HG02970 (cell line): ENCODE results near the gene NIPAL1.

ENCODE experiments used
- ATAC-seq: cut with Tn5 transposase; IDR thresholded peaks from one replicate; pipeline ENCODE4 v1.9.1; 2021; ENCODE audit warnings: mild to moderate bottlenecking, moderate library complexity, moderate number of reproducible peaks; ENCODE audit not compliant: unreplicated experiment, low FRiP score

The NIPAL1 gene

DNA sequence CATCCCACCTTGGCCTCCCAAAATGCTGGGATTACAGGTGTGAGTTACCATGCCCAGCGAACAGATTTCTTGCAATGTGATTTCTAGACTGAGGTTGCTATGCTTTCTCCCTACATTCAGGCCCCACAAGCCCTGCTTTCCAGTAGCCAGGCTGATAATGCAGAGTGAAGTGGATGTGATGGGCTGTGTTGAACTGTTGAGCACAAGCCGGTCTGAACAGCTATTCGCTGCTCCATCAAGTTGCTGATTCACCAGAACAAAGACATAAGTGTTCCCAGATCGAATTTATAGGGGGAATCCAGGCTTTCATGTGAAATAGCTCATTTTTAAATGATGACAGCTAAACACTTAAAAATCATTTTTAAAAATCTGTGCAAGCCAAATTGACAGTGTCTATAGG lies 8.0 kb downstream of the NIPAL1 start:
- ATAC-seq, result no peak

DNA sequence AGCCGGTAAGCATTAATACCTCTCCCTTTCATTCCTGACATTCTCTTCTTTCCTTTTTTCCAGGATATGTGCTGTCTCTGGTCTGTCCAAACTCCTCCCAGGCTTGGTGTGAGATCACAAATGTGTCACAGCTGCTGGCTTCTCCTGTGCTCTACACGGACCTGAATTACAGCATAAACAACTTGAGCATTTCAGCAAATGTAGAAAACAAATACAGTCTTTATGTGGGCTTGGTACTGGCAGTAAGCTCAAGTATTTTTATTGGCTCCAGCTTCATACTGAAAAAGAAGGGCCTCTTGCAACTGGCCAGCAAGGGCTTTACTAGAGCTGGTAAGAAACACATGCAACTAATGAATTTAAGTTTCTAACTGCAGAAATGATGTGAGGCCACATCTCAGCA lies 8.4 kb downstream of the NIPAL1 start:
- ATAC-seq, result no peak

DNA sequence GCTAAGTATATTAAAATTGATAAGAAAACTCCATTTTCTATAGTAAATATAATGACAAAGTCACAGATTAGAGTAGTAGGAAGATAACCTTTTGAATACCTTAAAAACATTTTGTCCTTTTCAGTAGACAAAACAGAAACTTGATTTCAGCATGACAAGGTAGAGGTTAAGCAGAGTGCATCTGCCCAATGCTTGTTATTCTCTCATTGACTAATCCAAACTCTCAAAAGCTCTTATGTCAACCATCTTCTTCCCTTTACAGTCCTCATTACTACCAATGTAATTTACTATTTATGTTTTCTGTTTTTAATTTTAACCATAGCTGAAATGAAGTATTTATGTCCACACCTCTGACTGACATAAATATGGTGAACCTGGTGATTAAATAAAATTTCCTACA lies 11.1 kb downstream of the NIPAL1 start:
- ATAC-seq, result no peak

DNA sequence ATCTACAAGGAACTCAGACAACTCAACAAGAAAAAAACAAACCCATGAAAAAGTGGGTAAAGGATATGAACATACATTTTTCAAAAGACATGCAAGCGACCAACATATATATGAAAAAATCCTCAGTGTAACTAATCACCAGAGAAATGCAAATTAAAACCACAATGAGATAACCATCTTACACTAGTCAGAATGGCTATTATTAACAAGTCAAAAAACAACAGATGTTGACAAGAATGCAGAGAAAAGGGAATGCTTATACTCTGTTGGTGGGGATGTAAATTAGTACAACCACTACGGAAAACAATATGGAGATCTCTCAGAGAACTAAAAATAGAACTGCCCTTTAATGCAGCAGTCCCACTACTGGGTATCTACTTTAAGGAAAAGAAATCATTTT lies 12.1 kb downstream of the NIPAL1 start:
- no peak for ATAC-seq

DNA sequence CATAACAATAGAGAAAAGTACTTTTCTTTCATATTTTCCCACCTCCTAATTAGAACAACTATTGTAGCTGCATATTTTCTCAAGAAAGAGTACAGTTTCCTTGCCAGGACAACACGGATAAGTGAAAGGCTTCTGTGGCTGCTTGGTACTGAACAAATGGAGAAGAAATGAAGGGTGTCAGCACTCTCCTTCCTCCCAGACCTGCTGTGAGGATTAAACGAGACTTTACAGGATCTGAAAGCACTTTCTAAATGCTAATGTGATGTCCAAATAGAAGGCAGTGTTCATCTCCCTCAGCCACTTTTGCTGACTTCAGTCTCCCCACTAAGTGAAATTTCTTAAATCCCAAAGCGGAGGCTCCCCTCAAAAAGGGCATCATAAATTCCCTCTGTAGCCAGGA lies 13.9 kb downstream of the NIPAL1 start:
- no peak for ATAC-seq

DNA sequence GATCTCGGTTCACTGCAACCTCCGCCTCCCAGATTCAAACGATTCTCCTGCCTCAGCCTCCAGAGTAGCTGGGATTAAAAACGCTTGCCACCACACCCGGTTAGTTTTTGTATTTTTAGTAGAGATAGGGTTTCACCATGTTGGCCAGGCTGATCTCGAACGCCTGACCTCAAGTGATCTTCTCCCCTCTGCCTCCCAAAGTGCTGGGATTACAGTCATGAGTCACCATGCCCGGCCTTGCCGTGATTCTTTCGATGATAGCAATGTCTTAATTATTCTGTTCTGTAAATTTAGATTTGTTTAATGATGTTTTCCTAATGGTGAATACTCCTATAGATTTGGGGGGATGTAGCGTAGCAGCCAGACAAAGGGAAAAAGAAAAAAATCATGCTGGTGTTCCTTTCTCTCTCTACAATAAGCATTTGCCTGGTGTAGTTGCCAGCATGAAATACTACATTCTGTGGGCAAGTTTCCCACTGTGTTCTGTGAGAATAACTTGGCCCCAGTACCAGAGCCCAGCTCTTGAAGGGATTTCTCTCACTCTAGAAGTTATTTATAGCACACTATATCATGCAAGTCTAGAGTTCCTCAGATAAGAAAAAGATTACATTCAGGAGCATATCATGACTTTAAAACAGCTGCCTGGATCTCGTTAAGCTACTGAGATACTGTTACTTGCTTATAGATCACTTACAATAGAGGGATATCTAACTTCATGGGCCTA lies 15.4 kb downstream of the NIPAL1 start:
- no peak for ATAC-seq

DNA sequence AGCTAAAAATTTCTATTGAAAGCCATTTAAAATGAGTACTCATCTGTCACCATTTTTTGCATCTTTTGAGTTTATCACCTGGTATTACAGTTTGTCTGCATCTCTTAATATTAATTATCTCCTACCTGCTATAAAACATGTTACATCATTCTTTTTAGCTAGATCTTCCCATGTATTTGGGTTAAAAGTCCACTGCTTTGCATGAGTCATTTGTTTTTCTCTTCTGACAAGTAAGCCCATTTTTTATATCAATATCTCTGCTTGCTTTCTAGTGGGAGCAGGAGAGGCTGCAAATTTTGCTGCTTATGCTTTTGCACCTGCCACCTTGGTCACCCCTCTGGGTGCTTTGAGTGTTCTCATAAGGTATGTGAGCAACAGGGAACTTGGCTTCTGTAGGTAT lies 16.1 kb downstream of the NIPAL1 start:
- no peak for ATAC-seq

DNA sequence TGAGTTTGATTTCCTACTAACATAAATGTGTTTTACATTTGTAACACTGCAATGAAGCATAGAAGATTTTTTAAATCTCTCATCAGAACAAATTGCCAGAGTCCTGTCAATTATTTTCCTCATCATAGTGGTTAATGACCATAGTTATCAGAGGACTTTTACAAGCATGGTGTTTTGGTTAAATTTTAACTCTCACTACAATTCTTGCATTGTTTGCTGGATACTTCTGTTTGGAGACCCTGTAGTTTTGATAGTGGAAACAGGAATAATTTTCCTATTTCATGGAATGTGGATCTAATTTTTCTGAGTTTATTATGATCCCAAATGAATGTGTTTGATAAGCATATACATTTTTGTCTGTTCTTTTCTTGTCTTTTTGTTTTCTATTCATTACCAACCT lies 16.8 kb downstream of the NIPAL1 start:
- ATAC-seq, result no peak

DNA sequence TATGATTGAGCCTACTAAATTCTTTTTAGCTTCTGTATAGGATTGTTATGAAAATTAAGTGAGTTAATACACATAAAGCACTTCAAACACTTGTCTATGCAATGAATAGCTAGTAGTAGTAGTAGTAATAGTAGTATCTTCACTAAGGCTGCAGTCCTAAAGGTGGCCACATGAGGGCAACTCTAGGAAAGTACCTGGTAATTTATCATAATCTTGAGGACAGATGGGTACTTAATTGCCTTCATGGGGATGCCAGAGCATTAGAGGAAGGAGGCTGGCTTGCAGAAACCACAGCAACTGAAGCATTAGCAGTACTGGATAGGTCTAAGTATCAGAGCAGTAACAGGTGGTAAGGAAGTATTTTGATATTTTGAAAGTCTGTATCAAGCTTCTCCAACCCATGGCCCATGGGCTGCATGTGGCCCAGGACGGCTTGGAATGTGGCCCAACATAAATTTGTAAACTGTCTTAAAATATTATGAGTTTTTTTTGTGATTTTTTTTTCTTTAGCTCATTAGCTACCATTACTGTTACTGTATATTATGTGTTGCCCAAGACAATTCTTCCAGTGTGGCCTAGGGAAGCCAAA lies 17.3 kb downstream of the NIPAL1 start:
- no peak for ATAC-seq

DNA sequence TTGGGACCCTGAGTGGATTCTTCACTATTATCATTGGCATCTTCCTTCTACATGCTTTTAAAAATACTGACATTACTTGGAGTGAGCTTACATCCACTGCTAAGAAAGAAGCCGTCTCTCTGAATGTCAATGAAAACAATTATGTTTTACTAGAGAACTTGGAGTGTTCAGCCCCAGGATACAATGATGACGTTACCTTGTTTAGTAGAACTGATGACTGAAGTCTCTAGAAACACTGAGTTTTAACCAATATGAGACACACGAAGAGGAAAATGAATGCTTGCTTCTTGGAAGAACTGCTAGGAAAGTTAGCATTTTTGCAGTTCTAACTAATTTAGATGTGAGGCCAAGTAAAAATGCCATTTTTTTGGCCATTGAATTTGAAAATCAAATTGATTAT lies 19.4 kb downstream of the NIPAL1 start:
- no peak for ATAC-seq

DNA sequence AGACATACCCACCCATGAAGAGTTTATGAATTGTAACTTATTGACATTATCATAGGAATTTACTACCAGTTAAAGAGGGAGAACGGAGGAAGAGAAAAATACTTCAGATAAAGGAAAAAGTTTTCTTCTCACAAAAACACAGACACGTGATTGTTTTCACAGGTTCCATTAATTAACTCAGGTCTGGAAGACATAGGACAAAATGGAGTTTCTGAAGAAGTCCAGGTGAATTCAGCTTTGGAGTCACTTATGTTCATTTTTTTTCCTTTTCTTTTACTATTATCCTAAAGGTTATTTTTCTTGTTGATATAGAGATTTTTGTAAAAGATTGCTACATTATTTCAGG lies 20.5 kb downstream of the NIPAL1 start:
- no peak for ATAC-seq

DNA sequence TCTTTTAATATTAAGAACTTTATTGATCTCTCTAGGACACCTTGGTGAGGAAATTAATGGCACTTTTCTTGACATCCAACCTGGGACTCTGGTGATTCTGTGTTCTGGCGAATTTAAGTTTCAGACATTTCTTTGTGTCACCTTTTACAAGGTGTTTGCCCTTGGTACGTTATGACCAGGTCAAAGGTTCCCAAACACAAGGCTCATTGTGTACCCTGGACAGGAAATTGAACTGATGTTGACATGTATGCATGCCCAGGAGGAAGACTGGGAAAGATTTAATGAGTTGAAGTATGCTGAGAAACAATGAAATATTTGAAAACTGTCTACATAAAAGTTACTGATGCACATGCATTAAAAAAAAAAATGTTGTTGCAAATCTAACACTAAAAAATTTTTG lies 22.1 kb downstream of the NIPAL1 start:
- ATAC-seq, result no peak

DNA sequence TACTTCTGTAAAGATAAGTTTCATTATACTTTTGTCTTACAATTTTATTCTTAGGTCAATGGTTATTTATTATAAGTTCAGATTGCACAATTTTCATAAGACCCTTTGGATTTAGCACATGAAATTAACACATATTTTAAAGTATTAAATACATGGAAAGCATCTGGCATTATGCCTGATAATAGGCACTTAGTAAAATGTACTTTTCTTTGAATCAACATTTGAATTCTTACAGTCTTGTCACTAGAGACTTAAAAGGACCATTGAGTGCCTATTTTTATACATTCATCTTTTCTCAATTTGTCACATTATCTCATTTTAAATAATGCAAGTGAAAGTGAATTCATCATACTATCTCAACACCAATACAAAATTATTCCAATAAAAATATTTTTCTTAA lies 23.0 kb downstream of the NIPAL1 start:
- ATAC-seq, result no peak

DNA sequence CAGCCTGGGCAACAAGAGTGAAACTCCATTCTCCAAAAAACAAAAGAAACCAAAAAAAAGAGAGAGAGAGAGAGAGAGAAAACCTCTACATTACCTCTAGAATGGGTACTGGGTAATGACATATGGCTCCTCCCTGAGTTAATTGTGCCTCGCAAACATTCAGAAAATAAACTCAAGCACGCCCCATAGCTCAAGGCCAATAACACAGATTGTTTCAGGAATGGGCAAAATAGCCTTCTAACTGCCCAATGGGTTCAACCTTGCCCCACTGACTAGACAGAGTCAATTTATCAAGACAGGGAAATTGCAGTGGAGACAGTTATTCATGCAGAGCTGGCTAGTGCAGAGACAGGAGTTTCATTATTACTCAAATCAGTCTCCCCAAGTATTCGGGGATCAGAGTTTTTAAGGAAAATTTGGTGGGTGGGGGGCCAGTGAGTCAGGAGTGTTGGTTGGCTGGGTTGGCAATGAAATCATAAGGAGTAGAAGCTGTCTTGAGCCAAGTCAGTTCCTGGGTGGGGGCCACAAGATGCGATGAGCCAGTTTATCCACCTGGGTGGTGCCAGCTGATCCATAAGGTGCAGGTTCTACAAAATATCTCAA lies 25.1 kb downstream of the NIPAL1 start:
- ATAC-seq, result no peak

DNA sequence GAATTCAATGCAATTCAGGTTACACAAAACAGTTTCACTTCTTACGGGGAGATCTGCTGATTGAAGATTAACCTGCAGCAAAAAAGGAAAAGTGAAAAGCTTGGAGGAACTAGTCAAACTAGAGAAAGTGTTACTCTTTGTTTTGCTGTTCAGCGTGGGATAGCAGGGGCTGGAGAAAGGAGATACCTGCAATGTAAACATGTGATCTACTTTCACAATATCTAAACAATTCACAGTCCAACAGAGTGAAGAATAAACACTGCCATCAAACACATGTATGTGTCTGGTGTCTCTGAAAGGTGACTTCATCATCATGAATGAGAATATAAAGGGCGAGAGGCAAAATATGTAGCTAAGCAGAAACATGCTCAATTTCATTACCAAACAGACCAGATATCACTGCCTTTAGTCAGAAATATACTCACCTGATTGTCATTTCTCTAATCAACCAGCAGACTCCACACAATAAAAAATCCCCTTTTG lies 26.4 kb downstream of the NIPAL1 start:
- no peak for ATAC-seq

DNA sequence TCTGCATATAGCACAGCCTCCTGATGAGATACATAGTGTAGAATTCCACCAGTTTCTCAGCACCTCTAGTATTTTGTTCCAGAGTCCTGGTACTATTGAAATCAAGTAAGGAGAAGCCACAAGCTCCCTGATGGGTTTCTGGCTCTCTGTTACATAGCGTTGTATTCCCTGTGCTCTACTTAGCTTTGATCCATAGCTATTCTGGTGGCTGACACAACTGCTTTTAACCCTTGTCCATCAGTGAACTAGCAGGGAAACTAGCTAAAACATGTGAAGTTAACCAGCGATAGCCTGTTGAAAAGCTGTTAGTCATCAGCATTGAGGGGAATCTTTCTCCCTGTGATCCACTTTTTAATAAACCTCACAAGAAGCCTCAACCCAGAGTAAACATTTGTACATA lies 26.9 kb downstream of the NIPAL1 start:
- no peak for ATAC-seq

DNA sequence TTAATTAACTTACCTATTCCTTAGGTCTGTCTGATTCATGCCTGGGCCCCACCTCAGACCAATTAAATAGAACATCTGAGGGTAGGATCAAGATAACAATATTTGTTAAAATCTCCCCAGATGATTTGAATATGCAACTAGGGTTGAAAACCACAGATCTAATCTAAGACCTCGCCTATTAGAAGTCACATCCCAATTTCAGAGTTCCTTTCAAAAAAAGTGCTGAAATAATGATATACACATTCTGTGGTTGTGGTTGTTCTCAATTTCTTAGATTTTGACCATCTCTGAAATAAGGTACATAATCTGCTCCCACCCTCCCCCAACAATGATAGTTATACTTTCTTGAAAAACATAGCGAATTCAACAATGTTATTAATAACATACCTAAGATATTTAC lies 27.7 kb downstream of the NIPAL1 start:
- no peak for ATAC-seq

DNA sequence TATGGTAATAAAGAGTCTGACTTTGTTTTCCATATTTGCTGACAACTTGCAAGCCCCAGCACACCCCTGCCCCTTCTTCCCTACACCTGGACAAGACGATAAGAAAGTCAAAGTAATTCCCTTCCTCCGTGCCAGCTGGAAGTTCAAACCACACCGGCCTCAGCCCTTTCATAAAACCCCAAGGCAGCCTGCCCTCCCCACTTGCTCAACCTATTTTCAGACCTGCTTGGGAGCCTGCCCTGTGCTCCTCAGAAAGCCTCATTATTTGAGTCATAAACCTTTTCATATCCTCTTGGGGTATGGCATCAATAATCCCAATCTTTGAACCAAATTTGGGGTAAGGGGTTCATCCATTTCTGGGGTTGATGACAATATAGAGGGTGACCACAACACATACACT lies 29.5 kb downstream of the NIPAL1 start:
- ATAC-seq, result no peak

DNA sequence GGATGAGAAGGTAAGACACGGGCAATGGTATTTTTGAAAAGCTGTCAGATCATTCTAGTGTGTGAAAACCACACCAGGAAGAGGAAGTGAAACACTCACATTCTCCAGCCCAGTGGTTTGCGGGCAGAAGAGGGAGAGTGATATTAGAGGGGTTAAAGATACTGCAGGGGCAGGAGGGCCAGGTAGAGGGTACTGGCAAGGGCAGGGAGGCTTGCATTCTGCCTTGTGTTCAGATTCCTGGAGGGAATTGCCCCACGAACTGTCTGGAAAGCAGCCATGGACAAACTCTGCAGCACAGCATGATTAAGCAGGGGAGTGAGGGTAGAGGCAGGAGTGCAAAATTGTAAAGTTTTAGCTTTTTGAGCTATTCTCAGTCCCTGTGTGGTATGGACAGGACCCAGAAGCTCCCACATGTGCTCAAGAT lies 30.9 kb downstream of the NIPAL1 start:
- peak; percentile 99 for ATAC-seq

DNA sequence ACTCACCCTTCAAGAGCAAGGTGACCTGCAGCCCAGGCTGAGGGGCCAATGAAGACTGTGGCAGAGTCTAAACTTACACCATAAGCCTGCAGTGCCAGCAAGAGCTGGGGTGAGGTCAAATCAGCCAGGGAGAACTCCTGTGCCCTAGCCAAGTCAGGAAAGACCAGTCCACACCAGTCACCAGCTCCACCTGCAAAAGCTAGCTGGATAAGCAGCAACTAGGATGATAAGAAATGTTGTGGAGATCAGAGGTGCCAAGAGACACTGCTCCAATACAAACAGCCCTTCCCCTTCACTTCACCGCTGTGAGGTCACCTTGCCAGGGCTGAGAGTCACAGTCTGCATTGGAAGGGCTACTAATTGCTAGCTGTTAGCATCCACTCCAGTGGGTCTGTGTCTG lies 31.3 kb downstream of the NIPAL1 start:
- peak; percentile 13 for ATAC-seq

DNA sequence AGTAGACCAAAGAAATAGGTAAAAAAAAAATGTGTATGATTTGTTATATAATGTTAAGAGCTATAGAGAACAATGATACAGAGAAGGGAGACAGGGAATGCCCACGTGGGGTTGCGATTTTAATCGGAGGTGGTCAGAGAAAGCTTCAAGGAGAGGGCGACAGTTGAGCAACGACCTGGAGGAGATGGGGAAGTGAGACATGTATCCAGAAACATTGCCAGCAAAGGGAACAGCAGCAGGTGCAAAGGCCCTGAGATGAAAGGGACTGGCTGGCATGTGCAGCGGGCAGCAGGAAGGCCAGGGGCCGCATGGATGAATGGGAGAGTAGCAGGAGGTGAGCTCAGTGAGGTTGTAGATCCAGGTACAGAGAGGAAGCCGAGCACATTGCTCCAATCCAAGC lies 32.9 kb downstream of the NIPAL1 start:
- no peak for ATAC-seq

DNA sequence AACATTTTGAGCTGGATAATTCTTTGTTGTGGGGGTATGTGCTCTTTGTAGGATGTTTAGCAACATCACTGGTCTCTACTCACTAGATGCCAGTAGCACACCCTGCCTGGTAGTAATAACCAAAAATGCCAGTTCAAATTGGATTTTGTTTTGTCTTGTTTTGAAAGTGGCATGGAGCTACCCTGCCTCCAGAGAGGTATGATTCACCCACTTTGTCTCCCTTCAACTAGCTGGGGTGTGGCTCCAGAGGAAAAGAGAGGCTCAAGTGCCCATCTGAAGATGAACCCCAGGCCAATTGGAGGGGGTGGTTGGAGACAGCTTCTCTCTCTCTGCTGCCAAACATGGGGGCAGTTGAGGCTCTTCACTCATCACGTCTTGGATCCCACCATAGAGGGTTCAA lies 34.5 kb downstream of the NIPAL1 start:
- ATAC-seq, result no peak
